Ovary (tissue), 3 donors: ENCODE results near the gene LHX2.

Source experiments
- POLR2A ChIP-seq: fragments of 450-650 bp; IDR thresholded peaks from one replicate; pipeline ENCODE4 v1.6.1; 2017; ENCODE audit warnings: antibody characterized with exemption, mild to moderate bottlenecking, moderate library complexity
- TF ChIP-seq, protein P1 (sequence below), 3 donors: fragments of 450-650 bp in 2 of 3; fragments of 200-600 bp in 1 of 3; IDR thresholded peaks; one replicate each; pipeline versions ENCODE4 v1.5.1 to v1.8.0; 2016 to 2022; ENCODE audit warnings: antibody characterized with exemption in 3 of 3, mild to moderate bottlenecking in 1 of 3
- donor health status: DM: no; HTN: no; CAD: no.

DNA sequence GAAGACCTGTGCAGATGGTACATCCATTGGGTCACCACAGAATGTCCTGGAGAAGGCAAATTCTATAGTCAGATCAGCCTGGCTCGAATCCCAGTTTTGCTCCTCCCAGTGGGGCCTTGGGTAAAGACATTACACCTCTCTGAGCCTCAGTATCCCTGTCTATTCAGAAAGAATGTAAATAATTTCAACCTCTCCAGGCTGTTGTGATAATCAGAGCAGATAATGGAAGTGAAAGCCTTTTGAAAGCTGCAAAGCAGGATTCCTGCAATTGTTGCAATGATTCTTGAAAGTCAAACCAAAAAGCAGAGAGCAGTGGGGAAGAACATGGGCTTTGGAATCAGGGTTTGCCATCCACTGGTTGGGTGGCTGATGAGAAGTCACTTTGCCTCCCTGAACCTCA, 63.2 kb downstream of the LHX2 start:
- TF ChIP-seq, protein P1, sequence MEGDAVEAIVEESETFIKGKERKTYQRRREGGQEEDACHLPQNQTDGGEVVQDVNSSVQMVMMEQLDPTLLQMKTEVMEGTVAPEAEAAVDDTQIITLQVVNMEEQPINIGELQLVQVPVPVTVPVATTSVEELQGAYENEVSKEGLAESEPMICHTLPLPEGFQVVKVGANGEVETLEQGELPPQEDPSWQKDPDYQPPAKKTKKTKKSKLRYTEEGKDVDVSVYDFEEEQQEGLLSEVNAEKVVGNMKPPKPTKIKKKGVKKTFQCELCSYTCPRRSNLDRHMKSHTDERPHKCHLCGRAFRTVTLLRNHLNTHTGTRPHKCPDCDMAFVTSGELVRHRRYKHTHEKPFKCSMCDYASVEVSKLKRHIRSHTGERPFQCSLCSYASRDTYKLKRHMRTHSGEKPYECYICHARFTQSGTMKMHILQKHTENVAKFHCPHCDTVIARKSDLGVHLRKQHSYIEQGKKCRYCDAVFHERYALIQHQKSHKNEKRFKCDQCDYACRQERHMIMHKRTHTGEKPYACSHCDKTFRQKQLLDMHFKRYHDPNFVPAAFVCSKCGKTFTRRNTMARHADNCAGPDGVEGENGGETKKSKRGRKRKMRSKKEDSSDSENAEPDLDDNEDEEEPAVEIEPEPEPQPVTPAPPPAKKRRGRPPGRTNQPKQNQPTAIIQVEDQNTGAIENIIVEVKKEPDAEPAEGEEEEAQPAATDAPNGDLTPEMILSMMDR (IDR thresholded peaks at IDR 0.05): no peak
- no peak for TF ChIP-seq POLR2A
